ENCODE data around the gene HIPK2.

The HIPK2 gene

GRCh38 chr7:139731802-139732470, 45.9 kb downstream of the HIPK2 start:
- H3K9me3 Mint-ChIP-seq, result no peaks in the 10 kb centered on the region
- peaks cover 18% of the 10 kb centered on the region for H3K36me3 Mint-ChIP-seq (ENCODE audit: low read depth)
- H3K4me1 Mint-ChIP-seq (ENCODE audit: low read depth), result peaks cover 45% of the 10 kb centered on the region
- peak overlapping the region; percentile 28 for H3K27ac Mint-ChIP-seq
- no peaks in the 10 kb centered on the region for H3K27me3 Mint-ChIP-seq
- intact Hi-C loops (cut with micrococcal nuclease), result loop anchor here (5.0 kb wide), 1 partner anchor 35 kb away; no protein-coding TSS in a partner anchor
- H3K4me3 Mint-ChIP-seq, result no peak overlapping the region

DNA sequence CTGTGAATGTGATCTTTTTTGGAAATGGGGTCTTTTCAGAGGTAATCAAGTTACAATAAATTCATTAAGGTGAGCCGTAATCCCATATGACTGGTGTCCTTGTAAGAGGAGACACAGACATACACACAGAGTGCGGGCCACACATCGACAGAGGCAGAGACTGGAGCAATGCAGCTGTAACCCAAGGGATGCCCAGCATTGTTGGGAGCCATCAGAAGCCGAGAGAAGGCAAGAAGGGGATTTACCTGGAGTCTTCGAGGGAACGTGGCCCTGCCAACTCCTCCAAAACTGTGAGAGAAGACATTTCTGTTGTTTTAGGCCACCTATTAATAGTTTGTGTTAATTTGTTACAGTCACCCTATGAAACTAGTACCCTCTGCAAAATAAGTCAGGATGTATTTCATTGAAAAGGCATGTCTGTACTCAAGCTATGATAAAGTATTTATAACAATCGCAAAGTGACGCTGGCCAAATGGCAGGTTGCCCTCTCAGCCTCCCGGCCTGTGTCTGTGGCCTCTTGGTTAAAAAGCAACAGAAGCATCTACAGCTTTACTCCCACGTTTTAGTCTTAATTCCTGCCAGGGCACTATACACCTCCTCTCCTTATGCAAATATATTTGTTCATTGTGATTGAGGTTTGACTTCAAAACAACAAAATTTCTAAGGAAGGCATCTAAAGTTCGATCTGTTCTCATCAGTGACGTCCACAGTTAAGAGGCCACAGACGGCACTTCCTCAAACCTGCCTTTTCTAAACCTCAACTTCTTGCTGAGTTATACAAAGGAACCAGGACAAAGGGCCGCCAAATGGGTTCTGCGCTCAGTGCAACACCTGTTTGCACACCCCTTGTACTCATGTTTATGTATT, 46.8 kb downstream of the HIPK2 start:
- Mint-ChIP-seq H3K9me3 (no peaks in the 10 kb centered on the region), H3K27ac (peak overlapping the region; percentile 28), H3K4me3 (no peak overlapping the region), H3K4me1 (ENCODE audit: low read depth) (peaks cover 50% of the 10 kb centered on the region), H3K36me3 (ENCODE audit: low read depth) (peaks cover 9% of the 10 kb centered on the region), H3K27me3 (no peaks in the 10 kb centered on the region)
- intact Hi-C loops (cut with micrococcal nuclease), result loop anchor here (5.0 kb wide), 1 partner anchor 36 kb away; no protein-coding TSS in a partner anchor

DNA sequence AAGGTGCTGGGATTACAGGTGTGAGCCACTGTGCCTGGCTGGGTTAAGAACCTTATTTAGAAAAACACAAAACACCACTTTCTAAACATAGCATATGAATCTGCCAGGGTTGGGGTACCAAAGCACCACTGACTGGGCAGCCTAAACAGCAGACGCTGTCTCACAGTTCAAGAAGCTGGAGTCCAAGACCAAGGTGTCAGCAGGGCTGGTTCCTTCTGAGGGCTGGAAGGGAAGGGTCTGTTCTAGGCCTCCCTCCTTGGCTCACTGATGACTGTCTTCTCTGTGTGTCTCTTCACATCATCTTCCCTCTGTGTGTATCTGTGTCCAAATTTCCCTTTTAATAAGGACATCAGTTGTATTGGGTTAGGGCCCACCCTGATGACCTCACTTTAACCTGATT, 49.6 kb downstream of the HIPK2 start:
- no peak overlapping the region for H3K4me3 Mint-ChIP-seq
- peaks cover 6% of the 10 kb centered on the region for H3K36me3 Mint-ChIP-seq (ENCODE audit: low read depth)
- no peaks in the 10 kb centered on the region for H3K9me3 Mint-ChIP-seq
- intact Hi-C loops (cut with micrococcal nuclease), result loop anchor here (10.0 kb wide), 1 partner anchor 83 kb away; no protein-coding TSS in a partner anchor
- peaks cover 54% of the 10 kb centered on the region for H3K4me1 Mint-ChIP-seq (ENCODE audit: low read depth)
- no peaks in the 10 kb centered on the region for H3K27me3 Mint-ChIP-seq
- no peak overlapping the region for H3K27ac Mint-ChIP-seq

GRCh38 chr7:139727151-139727705, 50.6 kb downstream of the HIPK2 start:
- Mint-ChIP-seq H3K4me1 (ENCODE audit: low read depth) (peaks cover 51% of the 10 kb centered on the region), H3K27ac (peak overlapping the region; percentile 77), H3K9me3 (no peaks in the 10 kb centered on the region), H3K27me3 (no peaks in the 10 kb centered on the region), H3K36me3 (ENCODE audit: low read depth) (peaks cover 6% of the 10 kb centered on the region), H3K4me3 (no peak overlapping the region)
- intact Hi-C loops (cut with micrococcal nuclease), result loop anchor here (10.0 kb wide), 1 partner anchor 82 kb away; no protein-coding TSS in a partner anchor

DNA sequence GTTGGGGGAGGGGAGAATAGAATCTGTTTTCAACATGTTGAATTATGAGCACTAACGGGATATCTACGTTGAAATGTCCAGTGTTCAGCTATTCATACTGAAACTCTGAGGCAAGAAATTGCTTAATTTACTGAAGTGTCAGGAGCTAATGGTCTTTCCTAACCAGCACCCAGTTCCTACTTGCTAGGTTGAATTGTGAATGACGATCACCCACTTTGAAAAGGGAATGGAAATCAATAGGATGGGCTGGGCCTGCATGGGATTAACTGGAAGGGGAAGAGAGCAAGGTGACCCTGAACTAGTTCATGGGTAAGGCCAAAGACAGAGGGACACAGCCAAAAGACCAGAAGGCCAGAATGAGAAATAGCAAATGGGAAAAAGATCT, 51.3 kb downstream of the HIPK2 start:
- H3K4me1 Mint-ChIP-seq (ENCODE audit: low read depth), result peaks cover 44% of the 10 kb centered on the region
- no peaks in the 10 kb centered on the region for H3K9me3 Mint-ChIP-seq
- no peaks in the 10 kb centered on the region for H3K27me3 Mint-ChIP-seq
- H3K27ac Mint-ChIP-seq, result peak overlapping the region; percentile 77
- peaks cover 6% of the 10 kb centered on the region for H3K36me3 Mint-ChIP-seq (ENCODE audit: low read depth)
- H3K4me3 Mint-ChIP-seq, result peak overlapping the region; percentile 27
- intact Hi-C loops (cut with micrococcal nuclease), result loop anchor here (10.0 kb wide), 1 partner anchor 82 kb away; no protein-coding TSS in a partner anchor

DNA sequence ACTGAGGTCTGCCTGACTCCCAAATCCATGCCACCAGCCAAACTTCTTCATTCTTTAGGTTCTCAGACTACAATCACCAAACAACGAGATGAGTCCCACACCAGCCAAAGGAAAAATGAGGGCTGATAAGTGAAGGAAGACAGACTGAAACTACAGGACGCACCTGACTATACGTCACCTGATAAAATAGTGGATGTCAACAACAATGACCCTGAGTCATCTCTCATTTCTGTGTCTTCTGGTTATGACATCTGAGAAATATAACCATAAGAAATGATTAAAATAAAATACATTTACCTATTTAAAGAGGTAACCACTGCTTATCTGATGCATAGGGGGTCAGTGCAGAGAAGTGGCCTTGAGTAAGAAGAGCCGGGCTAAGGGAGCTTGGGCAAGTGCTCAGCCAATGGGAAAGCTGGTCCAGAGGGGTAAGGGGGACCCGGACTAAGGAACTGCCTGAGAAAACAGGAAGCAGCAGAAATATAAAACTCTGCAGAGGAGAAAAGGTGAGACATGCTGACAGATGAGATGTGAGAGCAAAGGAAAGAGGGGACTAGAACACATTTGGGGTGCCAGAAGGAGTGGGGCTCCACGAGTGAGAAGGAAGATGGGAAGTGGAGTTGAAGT, 51.8 kb downstream of the HIPK2 start:
- peaks cover 39% of the 10 kb centered on the region for H3K4me1 Mint-ChIP-seq (ENCODE audit: low read depth)
- peak overlapping the region; percentile 77 for H3K27ac Mint-ChIP-seq
- no peaks in the 10 kb centered on the region for H3K27me3 Mint-ChIP-seq
- peaks cover 6% of the 10 kb centered on the region for H3K36me3 Mint-ChIP-seq (ENCODE audit: low read depth)
- H3K9me3 Mint-ChIP-seq, result no peaks in the 10 kb centered on the region
- intact Hi-C loops (cut with micrococcal nuclease), result loop anchor here (10.0 kb wide), 1 partner anchor 81 kb away; no protein-coding TSS in a partner anchor
- H3K4me3 Mint-ChIP-seq, result no peak overlapping the region

- Mint-ChIP-seq H3K9me3 (no peaks in the 10 kb centered on the region), H3K27ac (no peak overlapping the region), H3K36me3 (ENCODE audit: low read depth) (peaks cover 6% of the 10 kb centered on the region), H3K4me1 (ENCODE audit: low read depth) (peaks cover 34% of the 10 kb centered on the region), H3K4me3 (no peak overlapping the region), H3K27me3 (no peaks in the 10 kb centered on the region)
- intact Hi-C loops (cut with micrococcal nuclease), result loop anchor here (10.0 kb wide), 1 partner anchor 80 kb away; no protein-coding TSS in a partner anchor
These were observed 52.7 kb downstream of the HIPK2 start for GRCh38 chr7:139725077-139725476.

- Mint-ChIP-seq H3K4me3 (no peak overlapping the region), H3K36me3 (ENCODE audit: low read depth) (no peaks in the 10 kb centered on the region), H3K27me3 (no peaks in the 10 kb centered on the region), H3K4me1 (ENCODE audit: low read depth) (peaks cover 33% of the 10 kb centered on the region), H3K27ac (no peak overlapping the region), H3K9me3 (no peaks in the 10 kb centered on the region)
- intact Hi-C loops (cut with micrococcal nuclease), result loop anchor here (10.0 kb wide), 1 partner anchor 78 kb away; no protein-coding TSS in a partner anchor
These were observed 55.2 kb downstream of the HIPK2 start for GRCh38 chr7:139722604-139723003.

- intact Hi-C loops (cut with micrococcal nuclease), result loop anchor here (10.0 kb wide), 1 partner anchor 77 kb away; no protein-coding TSS in a partner anchor
- Mint-ChIP-seq H3K4me1 (ENCODE audit: low read depth) (peaks cover 25% of the 10 kb centered on the region), H3K36me3 (ENCODE audit: low read depth) (peaks cover 2% of the 10 kb centered on the region), H3K27me3 (no peaks in the 10 kb centered on the region), H3K4me3 (no peak overlapping the region), H3K27ac (no peak overlapping the region), H3K9me3 (no peaks in the 10 kb centered on the region)
These were observed 56.0 kb downstream of the HIPK2 start for GRCh38 chr7:139721821-139722220.

DNA sequence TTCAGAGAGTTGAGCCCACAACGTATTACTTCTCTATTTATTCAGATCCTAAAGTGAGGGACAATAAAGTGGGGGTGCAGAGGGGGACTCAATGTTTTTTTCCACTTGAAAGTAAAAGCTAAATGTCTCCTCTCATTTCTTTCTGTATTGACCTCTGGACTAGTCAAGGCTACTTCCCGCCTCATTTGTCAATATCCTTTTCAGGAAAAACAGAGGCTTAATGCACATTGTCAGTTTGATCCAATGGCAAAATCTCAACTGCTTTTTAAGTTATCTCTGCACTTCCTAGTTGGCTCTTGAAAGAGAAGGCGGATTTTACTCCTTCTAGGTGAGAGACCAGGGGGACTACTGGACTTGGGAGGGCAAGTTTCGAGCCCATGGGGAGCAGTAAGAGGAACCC, 56.4 kb downstream of the HIPK2 start:
- H3K27ac Mint-ChIP-seq, result no peak overlapping the region
- no peaks in the 10 kb centered on the region for H3K27me3 Mint-ChIP-seq
- no peaks in the 10 kb centered on the region for H3K9me3 Mint-ChIP-seq
- peaks cover 21% of the 10 kb centered on the region for H3K4me1 Mint-ChIP-seq (ENCODE audit: low read depth)
- intact Hi-C loops (cut with micrococcal nuclease), result loop anchor here (10.0 kb wide), 1 partner anchor 77 kb away; no protein-coding TSS in a partner anchor
- no peak overlapping the region for H3K4me3 Mint-ChIP-seq
- peaks cover 6% of the 10 kb centered on the region for H3K36me3 Mint-ChIP-seq (ENCODE audit: low read depth)

DNA sequence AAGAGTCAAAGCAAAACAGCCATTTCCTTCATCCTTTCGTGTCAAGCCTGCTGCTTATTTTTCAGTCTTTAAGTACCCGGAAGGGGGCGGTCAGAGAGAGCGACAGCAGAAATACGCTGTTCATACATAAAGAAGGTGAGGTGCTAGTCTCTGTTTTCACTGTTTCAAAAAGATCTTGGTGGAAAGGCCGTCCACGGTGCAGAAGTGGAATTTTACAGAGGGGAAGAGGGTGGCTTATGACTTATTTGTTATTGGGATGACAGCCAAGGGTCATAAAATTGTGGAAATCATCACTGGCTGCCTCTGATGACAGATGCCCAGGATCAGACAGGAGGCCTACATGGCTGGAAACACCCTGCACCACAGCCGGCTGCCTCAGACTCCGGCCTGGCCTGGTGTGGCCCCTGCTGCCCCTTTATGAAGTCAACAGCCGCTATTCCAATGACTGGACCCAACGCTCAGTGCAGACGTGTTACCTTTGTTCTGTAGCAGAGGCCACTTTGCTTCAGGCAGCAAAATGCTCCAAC, 57.0 kb downstream of the HIPK2 start:
- H3K27ac Mint-ChIP-seq, result no peak overlapping the region
- intact Hi-C loops (cut with micrococcal nuclease), result loop anchor here (10.0 kb wide), 1 partner anchor 76 kb away; no protein-coding TSS in a partner anchor
- H3K9me3 Mint-ChIP-seq, result no peaks in the 10 kb centered on the region
- H3K36me3 Mint-ChIP-seq (ENCODE audit: low read depth), result peaks cover 12% of the 10 kb centered on the region
- H3K4me3 Mint-ChIP-seq, result no peak overlapping the region
- peaks cover 15% of the 10 kb centered on the region for H3K4me1 Mint-ChIP-seq (ENCODE audit: low read depth)
- H3K27me3 Mint-ChIP-seq, result no peaks in the 10 kb centered on the region

GRCh38 chr7:139720186-139720585, 57.6 kb downstream of the HIPK2 start:
- H3K4me1 Mint-ChIP-seq (ENCODE audit: low read depth), result peaks cover 15% of the 10 kb centered on the region
- no peak overlapping the region for H3K27ac Mint-ChIP-seq
- H3K4me3 Mint-ChIP-seq, result no peak overlapping the region
- no peaks in the 10 kb centered on the region for H3K9me3 Mint-ChIP-seq
- intact Hi-C loops (cut with micrococcal nuclease), result loop anchor here (10.0 kb wide), 1 partner anchor 75 kb away; no protein-coding TSS in a partner anchor
- H3K27me3 Mint-ChIP-seq, result no peaks in the 10 kb centered on the region
- H3K36me3 Mint-ChIP-seq (ENCODE audit: low read depth), result peaks cover 18% of the 10 kb centered on the region

- intact Hi-C loops (cut with micrococcal nuclease), result loop anchor here (2.0 kb wide), 1 partner anchor 16 kb away; no protein-coding TSS in a partner anchor
- H3K36me3 Mint-ChIP-seq (ENCODE audit: low read depth), result peaks cover 31% of the 10 kb centered on the region
- no peaks in the 10 kb centered on the region for H3K9me3 Mint-ChIP-seq
- no peak overlapping the region for H3K27ac Mint-ChIP-seq
- peaks cover 24% of the 10 kb centered on the region for H3K4me1 Mint-ChIP-seq (ENCODE audit: low read depth)
- H3K27me3 Mint-ChIP-seq, result no peaks in the 10 kb centered on the region
- no peak overlapping the region for H3K4me3 Mint-ChIP-seq
These were observed 58.9 kb downstream of the HIPK2 start for GRCh38 chr7:139718859-139719258.
